Endodermal cell (in vitro differentiated cells): ENCODE results near the gene PALLD. TPM values are rescaled to one million over a fixed set of nuclear protein-coding genes. Genes with fewer than 3 reads are reported as not detected.
"Not testable (repeated sequence)": the region's sequence is repeated elsewhere in the genome, so short reads cannot be mapped to it uniquely, and the experiment has no call there.

Experiments
- DNase-seq: peaks from one replicate; pipeline ENCODE4 v3.0.0-alpha.2; 2017
- H3K27ac ChIP-seq: 2 replicates; pipeline ENCODE4 v1.5.1; 2013; ENCODE audit warnings: mild to moderate bottlenecking, low read depth, low read length, moderate library complexity
- H3K27me3 ChIP-seq: 2 replicates; pipeline ENCODE4 v1.6.1; 2013; ENCODE audit warnings: mild to moderate bottlenecking, low read length, moderate library complexity; ENCODE audit not compliant: insufficient read depth, control insufficient read depth, poor library complexity, severe bottlenecking
- H3K36me3 ChIP-seq: 2 replicates; pipeline ENCODE4 v1.7.0; 2013; ENCODE audit warnings: mild to moderate bottlenecking, low read length, moderate library complexity; ENCODE audit not compliant: control insufficient read depth, insufficient read depth
- H3K4me1 ChIP-seq: one replicate; pipeline ENCODE4 v1.7.0; 2013; ENCODE audit warnings: low read length; ENCODE audit not compliant: control insufficient read depth, insufficient read depth
- H3K4me3 ChIP-seq: 2 replicates; pipeline ENCODE4 v1.5.1; 2013; ENCODE audit warnings: mild to moderate bottlenecking, low read length, moderate library complexity
- H3K9ac ChIP-seq: 2 replicates; pipeline ENCODE4 v1.6.1; 2013; ENCODE audit warnings: mild to moderate bottlenecking, low read length, moderate library complexity; ENCODE audit not compliant: poor library complexity, severe bottlenecking; ENCODE audit errors: extremely low read depth
- H3K9me3 ChIP-seq: 2 replicates; pipeline ENCODE4 v1.6.1; 2013; ENCODE audit warnings: mild to moderate bottlenecking, low read length, moderate library complexity; ENCODE audit not compliant: control insufficient read depth
- H3K27ac Mint-ChIP-seq: 2 replicates; pipeline ENCODE4 v1.8.0; 2020; ENCODE audit warnings: mixed read lengths
- H3K27me3 Mint-ChIP-seq: 2 replicates; pipeline ENCODE4 v1.8.0; 2021; ENCODE audit warnings: mild to moderate bottlenecking, mixed read lengths; ENCODE audit not compliant: insufficient read depth
- H3K36me3 Mint-ChIP-seq: 2 replicates; pipeline ENCODE4 v1.8.0; 2020; ENCODE audit warnings: low read depth, mixed read lengths
- H3K4me1 Mint-ChIP-seq: 2 replicates; pipeline ENCODE4 v1.8.0; 2020; ENCODE audit warnings: mixed read lengths
- H3K4me3 Mint-ChIP-seq: 2 replicates; pipeline ENCODE4 v1.8.0; 2020; ENCODE audit warnings: mild to moderate bottlenecking, moderate library complexity, mixed read lengths
- H3K9me3 Mint-ChIP-seq: 2 replicates; pipeline ENCODE4 v1.8.0; 2020; ENCODE audit warnings: mild to moderate bottlenecking, mixed read lengths
- WGBS, 2 experiments: methylation state at CpG; one replicate each; pipeline versions ENCODE4 v1.1.5 to v1.1.7; 2013; ENCODE audit warnings: missing lambda C conversion rate in 2 of 2, mixed read lengths in 1 of 2; ENCODE audit not compliant: insufficient coverage in 1 of 2, insufficient read length in 1 of 2; 5-methylcytosine and 5-hydroxymethylcytosine counted together
- total RNA-seq, 2 donors: library from RNA; stranded (reverse); fragmentation: NEBNext Ultra II Directional in 1 of 2; extraction: Animal tissue kit (Norgen Biotek cat#: 25700) in 1 of 2; gene quantifications; 2 replicates in 1 of 2; 3 replicates in 1 of 2; pipeline ENCODE4 v1.2.1, GENCODE V29; 2021
- TF ChIP-seq, protein P1 (sequence below): fragments of 200-600 bp; sonication (generic); conservative IDR thresholded peaks from 2 replicates; pipeline ENCODE4 v1.5.0; 2021; ENCODE audit warnings: antibody characterized with exemption, mild to moderate bottlenecking

The PALLD gene
- total RNA-seq, 2 donors from 2014 or later = 51.8 to 86.7 TPM

GRCh38 chr4:168509786-168510185, 12.9 kb downstream of the PALLD start:
- Mint-ChIP-seq H3K36me3 (no peaks in the 10 kb centered on the region), H3K4me1 (no peaks in the 10 kb centered on the region), H3K27ac (no peak overlapping the region), H3K4me3 (no peak overlapping the region), H3K9me3 (no peaks in the 10 kb centered on the region), H3K27me3 (no peaks in the 10 kb centered on the region)
- H3K27me3 ChIP-seq = no peaks in the 10 kb centered on the region
- H3K27ac ChIP-seq = no peak overlapping the region
- no peaks in the 10 kb centered on the region for H3K4me1 ChIP-seq
- no peak overlapping the region for H3K4me3 ChIP-seq
- TF ChIP-seq, protein P1, sequence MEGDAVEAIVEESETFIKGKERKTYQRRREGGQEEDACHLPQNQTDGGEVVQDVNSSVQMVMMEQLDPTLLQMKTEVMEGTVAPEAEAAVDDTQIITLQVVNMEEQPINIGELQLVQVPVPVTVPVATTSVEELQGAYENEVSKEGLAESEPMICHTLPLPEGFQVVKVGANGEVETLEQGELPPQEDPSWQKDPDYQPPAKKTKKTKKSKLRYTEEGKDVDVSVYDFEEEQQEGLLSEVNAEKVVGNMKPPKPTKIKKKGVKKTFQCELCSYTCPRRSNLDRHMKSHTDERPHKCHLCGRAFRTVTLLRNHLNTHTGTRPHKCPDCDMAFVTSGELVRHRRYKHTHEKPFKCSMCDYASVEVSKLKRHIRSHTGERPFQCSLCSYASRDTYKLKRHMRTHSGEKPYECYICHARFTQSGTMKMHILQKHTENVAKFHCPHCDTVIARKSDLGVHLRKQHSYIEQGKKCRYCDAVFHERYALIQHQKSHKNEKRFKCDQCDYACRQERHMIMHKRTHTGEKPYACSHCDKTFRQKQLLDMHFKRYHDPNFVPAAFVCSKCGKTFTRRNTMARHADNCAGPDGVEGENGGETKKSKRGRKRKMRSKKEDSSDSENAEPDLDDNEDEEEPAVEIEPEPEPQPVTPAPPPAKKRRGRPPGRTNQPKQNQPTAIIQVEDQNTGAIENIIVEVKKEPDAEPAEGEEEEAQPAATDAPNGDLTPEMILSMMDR = no peak
- H3K36me3 ChIP-seq = no peaks in the 10 kb centered on the region
- no peaks in the 10 kb centered on the region for H3K9me3 ChIP-seq
- no peak for DNase-seq
- 91 to 100% methylated on average over 2 to 4 of the region's 4 CpGs for WGBS, 2 experiments
- no peak overlapping the region for H3K9ac ChIP-seq

DNA sequence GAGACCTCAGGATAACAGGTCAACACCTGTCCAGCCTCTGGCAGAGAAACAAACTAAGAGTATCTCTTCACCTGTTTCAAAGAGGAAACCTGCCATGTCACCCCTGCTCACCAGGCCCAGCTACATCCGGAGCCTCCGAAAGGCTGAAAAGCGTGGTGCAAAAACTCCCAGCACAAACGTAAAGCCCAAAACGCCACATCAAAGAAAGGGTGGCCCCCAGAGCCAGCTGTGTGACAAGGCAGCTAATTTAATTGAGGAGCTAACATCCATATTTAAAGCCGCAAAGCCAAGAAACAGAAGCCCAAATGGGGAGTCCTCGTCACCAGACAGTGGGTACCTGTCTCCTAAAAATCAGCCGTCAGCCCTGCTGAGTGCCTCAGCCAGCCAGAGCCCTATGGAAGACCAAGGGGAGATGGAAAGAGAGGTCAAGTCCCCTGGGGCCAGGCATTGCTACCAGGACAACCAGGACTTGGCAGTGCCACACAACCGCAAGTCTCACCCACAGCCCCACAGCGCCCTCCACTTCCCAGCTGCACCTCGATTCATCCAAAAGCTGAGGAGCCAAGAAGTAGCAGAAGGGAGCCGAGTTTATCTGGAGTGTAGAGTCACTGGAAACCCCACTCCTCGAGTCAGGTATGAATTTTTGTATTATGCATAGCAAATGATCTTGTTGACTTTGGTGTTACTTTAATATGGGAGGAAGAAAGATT, 15.1 kb downstream of the PALLD start:
- no peak for DNase-seq
- no peak overlapping the region for H3K4me3 ChIP-seq
- H3K4me1 ChIP-seq = no peaks in the 10 kb centered on the region
- H3K27ac ChIP-seq = no peak overlapping the region
- no peak overlapping the region for H3K4me3 Mint-ChIP-seq
- H3K27me3 Mint-ChIP-seq = no peaks in the 10 kb centered on the region
- no peaks in the 10 kb centered on the region for H3K27me3 ChIP-seq
- 94% methylated on average over 12 to 13 of the region's 13 CpGs for WGBS, 2 experiments
- no peak overlapping the region for H3K27ac Mint-ChIP-seq
- no peaks in the 10 kb centered on the region for H3K36me3 Mint-ChIP-seq
- H3K9me3 Mint-ChIP-seq = no peaks in the 10 kb centered on the region
- H3K9me3 ChIP-seq = no peaks in the 10 kb centered on the region
- no peaks in the 10 kb centered on the region for H3K36me3 ChIP-seq
- H3K9ac ChIP-seq = no peak overlapping the region
- H3K4me1 Mint-ChIP-seq = no peaks in the 10 kb centered on the region
- TF ChIP-seq, protein P1 = no peak

- H3K9me3 ChIP-seq, H3K27me3 Mint-ChIP-seq, H3K36me3 Mint-ChIP-seq, H3K27ac Mint-ChIP-seq, H3K4me1 ChIP-seq, H3K9me3 Mint-ChIP-seq, H3K4me1 Mint-ChIP-seq, H3K27ac ChIP-seq, H3K27me3 ChIP-seq, DNase-seq, H3K9ac ChIP-seq, H3K4me3 Mint-ChIP-seq, H3K36me3 ChIP-seq, H3K4me3 ChIP-seq: not testable (repeated sequence)
- 86 to 88% methylated on average over 1 to 3 of the region's 3 CpGs for WGBS, 2 experiments
Measured at GRCh38 chr4:168513826-168514225, 17.0 kb downstream of the PALLD start.
